Measurements from ENCODE around the gene SURF6. TPM values are rescaled to one million over a fixed set of nuclear protein-coding genes. Genes with fewer than 3 reads are reported as not detected.
"Not testable (repeated sequence)": the region's sequence is repeated elsewhere in the genome, so short reads cannot be mapped to it uniquely, and the experiment has no call there.

SURF6 gene
- total RNA-seq, 1 experiment from 2014 or later = 32.4 TPM

- H3K9me3 Mint-ChIP-seq (ENCODE audit: unreplicated experiment) = no peaks in the 10 kb centered on the region
These were observed 43.4 kb upstream of the SURF6 start for GRCh38 chr9:133379153-133380086.

GRCh38 chr9:133378408-133378962 is 42.5 kb upstream of the SURF6 start:
- Histone ChIP-seq H3K9me3 (no peaks in the 10 kb centered on the region), H3K36me3 (ENCODE audit: control insufficient read depth, insufficient read depth, low read length) (no peaks in the 10 kb centered on the region), H3K27me3 (replicated peaks; ENCODE audit: control insufficient read depth, insufficient read depth, low read length) (no peaks in the 10 kb centered on the region), H3K4me3 (ENCODE audit: low read depth, low read length) (no peak overlapping the region), H3K4me1 (peaks cover 6% of the 10 kb centered on the region; the same call in 1 of the 2 replicates)
- intact Hi-C loops (cut with micrococcal nuclease; ENCODE audit: unreplicated experiment) = no loop called here
- ChIA-PET CTCF (interaction anchor here (0.6 to 0.9 kb wide), 2 partner anchors 19 to 190 kb away, joined by 3 read pairs; no protein-coding TSS in a partner anchor), POLR2A (interaction anchor here (0.6 to 1.0 kb wide), 3 partner anchors 8 to 82 kb away, joined by 3 to 9 read pairs (median 5); partner anchors contain the start of gene CACFD1)
- no peak for DNase-seq
- no peak overlapping the region for H3K4me3 Mint-ChIP-seq (ENCODE audit: unreplicated experiment)
- no peak overlapping the region for H3K27ac Mint-ChIP-seq (ENCODE audit: unreplicated experiment)
- H3K9me3 Mint-ChIP-seq (ENCODE audit: unreplicated experiment) = no peaks in the 10 kb centered on the region
- H3K4me1 Mint-ChIP-seq (ENCODE audit: low read depth, unreplicated experiment) = no peaks in the 10 kb centered on the region
- BruUV-seq (replicated peaks) = no TSS peak
- no peak for TF ChIP-seq CTCF (IDR thresholded peaks at IDR 0.05; ENCODE audit: insufficient read depth in 1 of 2, low read depth in 1 of 2, low read length in 1 of 2, severe bottlenecking in 1 of 2, unreplicated experiment in 1 of 2)
- H3K36me3 Mint-ChIP-seq (ENCODE audit: insufficient read depth, unreplicated experiment) = peaks cover 22% of the 10 kb centered on the region
- H3K27me3 Mint-ChIP-seq (ENCODE audit: insufficient read depth, unreplicated experiment) = no peaks in the 10 kb centered on the region

More at GRCh38 chr9:133379153-133380086, 43.4 kb upstream of the SURF6 start:
- H3K4me3 ChIP-seq (ENCODE audit: low read depth, low read length) = no peak overlapping the region
- H3K36me3 ChIP-seq (ENCODE audit: control insufficient read depth, insufficient read depth, low read length) = no peaks in the 10 kb centered on the region
- intact Hi-C loops (cut with micrococcal nuclease; ENCODE audit: unreplicated experiment) = no loop called here
- ChIA-PET CTCF (no interaction called here), POLR2A (no interaction called here)
- H3K36me3 Mint-ChIP-seq (ENCODE audit: insufficient read depth, unreplicated experiment) = peaks cover 15% of the 10 kb centered on the region
- BruUV-seq (replicated peaks) = no TSS peak
- H3K4me1 Mint-ChIP-seq (ENCODE audit: low read depth, unreplicated experiment) = no peaks in the 10 kb centered on the region
- H3K27me3 Mint-ChIP-seq (ENCODE audit: insufficient read depth, unreplicated experiment) = no peaks in the 10 kb centered on the region
- no peaks in the 10 kb centered on the region for H3K9me3 ChIP-seq
- DNase-seq = no peak
- no peak overlapping the region for H3K4me3 Mint-ChIP-seq (ENCODE audit: unreplicated experiment)
- no peaks in the 10 kb centered on the region for H3K27me3 ChIP-seq (replicated peaks; ENCODE audit: control insufficient read depth, insufficient read depth, low read length)
- 0 out of 2 replicates have a peak, but pooled peaks cover under 1% of the 10 kb centered on the region for H3K4me1 ChIP-seq
- no peak overlapping the region for H3K27ac Mint-ChIP-seq (ENCODE audit: unreplicated experiment)
- TF ChIP-seq CTCF (IDR thresholded peaks at IDR 0.05; ENCODE audit: insufficient read depth in 1 of 2, low read depth in 1 of 2, low read length in 1 of 2, severe bottlenecking in 1 of 2, unreplicated experiment in 1 of 2) = no peak

- DNase-seq = no peak
- no peak for TF ChIP-seq CTCF (IDR thresholded peaks at IDR 0.05; ENCODE audit: insufficient read depth in 1 of 2, low read depth in 1 of 2, low read length in 1 of 2, severe bottlenecking in 1 of 2, unreplicated experiment in 1 of 2)
- Mint-ChIP-seq H3K36me3 (ENCODE audit: insufficient read depth, unreplicated experiment) (peaks cover 29% of the 10 kb centered on the region), H3K27me3 (ENCODE audit: insufficient read depth, unreplicated experiment) (no peaks in the 10 kb centered on the region), H3K9me3 (ENCODE audit: unreplicated experiment) (no peaks in the 10 kb centered on the region), H3K4me1 (ENCODE audit: low read depth, unreplicated experiment) (no peaks in the 10 kb centered on the region), H3K4me3 (ENCODE audit: unreplicated experiment) (no peak overlapping the region), H3K27ac (ENCODE audit: unreplicated experiment) (no peak overlapping the region)
- H3K36me3 ChIP-seq (ENCODE audit: control insufficient read depth, insufficient read depth, low read length) = 0 out of 2 replicates have a peak, but pooled peaks cover 1% of the 10 kb centered on the region
- no peaks in the 10 kb centered on the region for H3K9me3 ChIP-seq
- H3K27me3 ChIP-seq (replicated peaks; ENCODE audit: control insufficient read depth, insufficient read depth, low read length) = no peaks in the 10 kb centered on the region
- intact Hi-C loops (cut with micrococcal nuclease; ENCODE audit: unreplicated experiment) = loop anchor here (2.0 kb wide), 1 partner anchor 21 kb away; the partner anchor contains the start of genes SURF1 and SURF2
- ChIA-PET CTCF (interaction anchor here (0.6 to 0.9 kb wide), 2 partner anchors 20 to 189 kb away, joined by 3 read pairs; no protein-coding TSS in a partner anchor), POLR2A (interaction anchor here (0.6 to 1.0 kb wide), 3 partner anchors 9 to 82 kb away, joined by 3 to 9 read pairs (median 5); partner anchors contain the start of gene CACFD1)
- no peak overlapping the region for H3K4me3 ChIP-seq (ENCODE audit: low read depth, low read length)
- H3K4me1 ChIP-seq = peaks cover 6% of the 10 kb centered on the region; the same call in 1 of the 2 replicates
- no TSS peak for BruUV-seq (replicated peaks)
These were observed 41.8 kb upstream of the SURF6 start for GRCh38 chr9:133377721-133378216.

- ChIA-PET POLR2A (interaction anchor here (1.0 kb wide), 1 partner anchor 15 kb away, joined by 9 read pairs; no protein-coding TSS in a partner anchor), CTCF (interaction anchor here (0.6 kb wide), 1 partner anchor 112 kb away, joined by 3 read pairs; no protein-coding TSS in a partner anchor)
- H3K27me3 Mint-ChIP-seq (ENCODE audit: insufficient read depth, unreplicated experiment); H3K27me3 ChIP-seq (replicated peaks; ENCODE audit: control insufficient read depth, insufficient read depth, low read length); H3K4me3 ChIP-seq (ENCODE audit: low read depth, low read length); H3K27ac Mint-ChIP-seq (ENCODE audit: unreplicated experiment); H3K4me3 Mint-ChIP-seq (ENCODE audit: unreplicated experiment); H3K4me1 ChIP-seq; H3K36me3 ChIP-seq (ENCODE audit: control insufficient read depth, insufficient read depth, low read length); H3K4me1 Mint-ChIP-seq (ENCODE audit: low read depth, unreplicated experiment); H3K9me3 Mint-ChIP-seq (ENCODE audit: unreplicated experiment); BruUV-seq (replicated peaks); H3K9me3 ChIP-seq; DNase-seq: not testable (repeated sequence)
- peaks cover 34% of the 10 kb centered on the region for H3K36me3 Mint-ChIP-seq (ENCODE audit: insufficient read depth, unreplicated experiment)
- intact Hi-C loops (cut with micrococcal nuclease; ENCODE audit: unreplicated experiment) = loop anchor here (2.0 kb wide), 1 partner anchor 20 kb away; the partner anchor contains the start of genes SURF1 and SURF2
These were observed 41.3 kb upstream of the SURF6 start for GRCh38 chr9:133377280-133377679.
